ENCODE data around the gene ABR.

GRCh38 chr17:977166-977565 is 202.6 kb downstream of the ABR start:
- TF ChIP-seq CTCF (IDR thresholded peaks at IDR 0.05) (no peak), EZH2phosphoT487 (IDR thresholded peaks at IDR 0.05) (no peak), EZH2 (IDR thresholded peaks at IDR 0.05) (no peak)
